ENCODE results near the gene GRM4.
"Not testable (repeated sequence)": the region's sequence is repeated elsewhere in the genome, so short reads cannot be mapped to it uniquely, and the experiment has no call there.

GRM4 gene

DNA sequence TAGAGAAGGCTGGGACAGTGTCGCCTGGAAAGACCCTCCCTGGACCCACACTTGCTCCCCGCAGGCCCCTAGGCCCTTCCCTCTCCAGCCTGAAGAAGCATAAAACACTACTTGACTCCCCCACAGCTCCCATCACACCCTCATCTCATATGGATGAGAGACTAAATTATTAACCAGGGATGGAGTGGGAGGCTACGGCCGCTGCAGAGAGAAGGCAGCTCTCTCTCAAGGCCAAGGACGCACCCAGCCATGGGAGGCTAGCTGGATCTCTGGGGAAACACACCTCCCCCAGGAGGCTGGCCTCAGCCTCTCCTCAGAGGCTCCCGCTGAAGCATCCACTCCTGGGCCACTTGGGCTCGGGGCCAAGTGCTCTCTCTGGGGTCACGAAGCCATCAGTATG, 102.5 kb downstream of the GRM4 start:
- DNase-seq = no peak
- Histone ChIP-seq H3K4me3 (ENCODE audit: low read length) (no peak overlapping the region), H2AFZ (ENCODE audit: low read length) (no peak overlapping the region), H3K36me3 (replicated peaks; ENCODE audit: insufficient read depth, low read length) (no peaks in the 10 kb centered on the region), H3K9ac (ENCODE audit: low read length) (no peak overlapping the region), H3K4me1 (ENCODE audit: low read length) (no peaks in the 10 kb centered on the region), H3K4me2 (ENCODE audit: low read depth, low read length) (no peak overlapping the region), H3F3A (ENCODE audit: insufficient read depth, low read length) (no peaks in the 10 kb centered on the region), H3K79me2 (ENCODE audit: low read length) (no peaks in the 10 kb centered on the region), H4K20me1 (ENCODE audit: insufficient read depth, low read length) (no peaks in the 10 kb centered on the region), H3K27me3 (replicated peaks; ENCODE audit: insufficient read depth, low read length) (peaks cover 50% of the 10 kb centered on the region), H3K27ac (ENCODE audit: low read length) (no peak overlapping the region), H3K9me2 (replicated peaks; ENCODE audit: insufficient read depth, low read length) (no peaks in the 10 kb centered on the region), H3K9me3 (replicated peaks; ENCODE audit: insufficient read depth, low read length) (no peaks in the 10 kb centered on the region)
- TF ChIP-seq EZH2phosphoT487 (IDR thresholded peaks at IDR 0.05; ENCODE audit: low read length) (no peak), EZH2 (optimal IDR thresholded peaks at IDR 0.05; ENCODE audit: low read depth, low read length) (no peak)
- TF ChIP-seq, protein P1, sequence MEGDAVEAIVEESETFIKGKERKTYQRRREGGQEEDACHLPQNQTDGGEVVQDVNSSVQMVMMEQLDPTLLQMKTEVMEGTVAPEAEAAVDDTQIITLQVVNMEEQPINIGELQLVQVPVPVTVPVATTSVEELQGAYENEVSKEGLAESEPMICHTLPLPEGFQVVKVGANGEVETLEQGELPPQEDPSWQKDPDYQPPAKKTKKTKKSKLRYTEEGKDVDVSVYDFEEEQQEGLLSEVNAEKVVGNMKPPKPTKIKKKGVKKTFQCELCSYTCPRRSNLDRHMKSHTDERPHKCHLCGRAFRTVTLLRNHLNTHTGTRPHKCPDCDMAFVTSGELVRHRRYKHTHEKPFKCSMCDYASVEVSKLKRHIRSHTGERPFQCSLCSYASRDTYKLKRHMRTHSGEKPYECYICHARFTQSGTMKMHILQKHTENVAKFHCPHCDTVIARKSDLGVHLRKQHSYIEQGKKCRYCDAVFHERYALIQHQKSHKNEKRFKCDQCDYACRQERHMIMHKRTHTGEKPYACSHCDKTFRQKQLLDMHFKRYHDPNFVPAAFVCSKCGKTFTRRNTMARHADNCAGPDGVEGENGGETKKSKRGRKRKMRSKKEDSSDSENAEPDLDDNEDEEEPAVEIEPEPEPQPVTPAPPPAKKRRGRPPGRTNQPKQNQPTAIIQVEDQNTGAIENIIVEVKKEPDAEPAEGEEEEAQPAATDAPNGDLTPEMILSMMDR (IDR thresholded peaks at IDR 0.05; ENCODE audit: low read length) = no peak

DNA sequence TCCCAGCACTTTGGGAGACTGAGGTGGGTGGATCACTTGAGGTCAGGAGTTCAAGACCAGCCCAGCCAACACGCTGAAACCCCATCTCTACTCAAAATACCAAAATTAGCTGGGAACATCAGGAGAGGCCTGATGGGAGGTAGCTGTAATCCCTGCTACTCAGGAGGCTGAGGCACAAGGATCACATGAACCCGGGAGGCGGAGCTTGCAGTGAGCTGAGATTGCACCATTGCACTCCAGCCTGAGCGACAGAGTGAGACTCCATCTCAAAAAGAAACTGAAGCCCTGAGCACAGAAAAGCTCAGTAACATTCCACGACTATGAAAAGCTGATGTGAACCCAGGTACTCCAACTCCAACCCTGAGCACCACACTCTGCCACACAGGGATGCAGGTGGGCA, 103.9 kb downstream of the GRM4 start:
- H3K9ac ChIP-seq (ENCODE audit: low read length); H3K27ac ChIP-seq (ENCODE audit: low read length); H3F3A ChIP-seq (ENCODE audit: insufficient read depth, low read length); H3K4me2 ChIP-seq (ENCODE audit: low read depth, low read length); H2AFZ ChIP-seq (ENCODE audit: low read length); H3K4me1 ChIP-seq (ENCODE audit: low read length); H4K20me1 ChIP-seq (ENCODE audit: insufficient read depth, low read length); H3K9me3 ChIP-seq (replicated peaks; ENCODE audit: insufficient read depth, low read length); DNase-seq; H3K9me2 ChIP-seq (replicated peaks; ENCODE audit: insufficient read depth, low read length); H3K79me2 ChIP-seq (ENCODE audit: low read length); H3K4me3 ChIP-seq (ENCODE audit: low read length); H3K36me3 ChIP-seq (replicated peaks; ENCODE audit: insufficient read depth, low read length): not testable (repeated sequence)
- H3K27me3 ChIP-seq (replicated peaks; ENCODE audit: insufficient read depth, low read length) = peaks cover 51% of the 10 kb centered on the region

DNA sequence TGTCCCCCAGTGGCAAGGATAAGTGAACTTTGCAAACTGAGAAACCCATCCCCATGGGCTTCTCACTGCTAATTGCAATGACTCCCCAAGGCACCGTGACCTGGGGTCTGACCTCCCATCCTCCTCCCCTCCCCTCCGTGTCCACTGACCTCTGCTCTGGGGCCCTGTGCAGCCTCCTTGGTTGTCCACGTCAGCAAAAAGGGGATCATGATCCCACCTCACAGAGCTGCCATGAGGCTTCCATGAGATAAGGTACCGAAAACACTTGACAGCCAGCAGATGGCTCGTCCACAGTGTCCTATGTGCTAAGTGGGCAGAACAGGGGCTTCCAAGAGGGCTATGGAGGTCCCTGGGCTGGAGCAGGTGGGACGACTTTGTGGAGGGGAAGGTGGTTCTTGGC, 104.5 kb downstream of the GRM4 start:
- Histone ChIP-seq H2AFZ (ENCODE audit: low read length) (no peak overlapping the region), H3K79me2 (ENCODE audit: low read length) (no peaks in the 10 kb centered on the region), H3K4me2 (ENCODE audit: low read depth, low read length) (no peak overlapping the region), H3K9me3 (replicated peaks; ENCODE audit: insufficient read depth, low read length) (no peaks in the 10 kb centered on the region), H3K27ac (ENCODE audit: low read length) (no peak overlapping the region), H3K36me3 (replicated peaks; ENCODE audit: insufficient read depth, low read length) (no peaks in the 10 kb centered on the region), H3F3A (ENCODE audit: insufficient read depth, low read length) (no peaks in the 10 kb centered on the region), H4K20me1 (ENCODE audit: insufficient read depth, low read length) (no peaks in the 10 kb centered on the region), H3K4me3 (ENCODE audit: low read length) (no peak overlapping the region), H3K27me3 (replicated peaks; ENCODE audit: insufficient read depth, low read length) (peaks cover 51% of the 10 kb centered on the region), H3K9me2 (replicated peaks; ENCODE audit: insufficient read depth, low read length) (no peaks in the 10 kb centered on the region), H3K4me1 (ENCODE audit: low read length) (no peaks in the 10 kb centered on the region), H3K9ac (ENCODE audit: low read length) (no peak overlapping the region)
- no peak for DNase-seq
- TF ChIP-seq EZH2 (optimal IDR thresholded peaks at IDR 0.05; ENCODE audit: low read depth, low read length) = no peak
- TF ChIP-seq, protein P1 (IDR thresholded peaks at IDR 0.05; ENCODE audit: low read length) = no peak
- TF ChIP-seq EZH2phosphoT487 (IDR thresholded peaks at IDR 0.05; ENCODE audit: low read length) = no peak

DNA sequence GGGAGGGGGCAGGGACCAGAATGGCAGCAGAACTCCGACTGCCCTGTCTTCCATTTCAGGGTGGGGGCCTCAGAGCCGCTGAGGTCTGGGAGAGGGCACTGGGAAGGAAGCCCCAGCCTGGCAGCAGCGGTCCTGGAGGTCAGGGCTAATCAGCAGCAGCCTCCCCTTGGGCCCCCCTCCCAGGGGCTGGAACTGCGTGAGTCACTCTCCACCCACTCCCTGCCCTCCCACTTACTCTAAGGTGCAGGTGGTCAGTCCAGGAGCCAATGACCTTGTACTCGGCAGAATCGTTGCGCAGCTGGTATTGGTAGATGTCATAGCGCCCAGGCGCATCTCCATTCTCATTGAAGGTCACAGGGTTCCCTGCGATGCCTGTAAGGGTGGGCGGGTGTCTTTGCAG, 105.9 kb downstream of the GRM4 start:
- DNase-seq = no peak
- no peak for TF ChIP-seq EZH2 (optimal IDR thresholded peaks at IDR 0.05; ENCODE audit: low read depth, low read length)
- TF ChIP-seq, protein P1 (IDR thresholded peaks at IDR 0.05; ENCODE audit: low read length) = no peak
- no peak for TF ChIP-seq EZH2phosphoT487 (IDR thresholded peaks at IDR 0.05; ENCODE audit: low read length)
- Histone ChIP-seq H3K27ac (ENCODE audit: low read length) (no peak overlapping the region), H2AFZ (ENCODE audit: low read length) (no peak overlapping the region), H3K9ac (ENCODE audit: low read length) (no peak overlapping the region), H4K20me1 (ENCODE audit: insufficient read depth, low read length) (no peaks in the 10 kb centered on the region), H3K27me3 (replicated peaks; ENCODE audit: insufficient read depth, low read length) (peaks cover 46% of the 10 kb centered on the region), H3K79me2 (ENCODE audit: low read length) (no peaks in the 10 kb centered on the region), H3F3A (ENCODE audit: insufficient read depth, low read length) (no peaks in the 10 kb centered on the region), H3K36me3 (replicated peaks; ENCODE audit: insufficient read depth, low read length) (no peaks in the 10 kb centered on the region), H3K4me3 (ENCODE audit: low read length) (no peak overlapping the region), H3K4me1 (ENCODE audit: low read length) (no peaks in the 10 kb centered on the region), H3K9me2 (replicated peaks; ENCODE audit: insufficient read depth, low read length) (no peaks in the 10 kb centered on the region), H3K4me2 (ENCODE audit: low read depth, low read length) (no peak overlapping the region), H3K9me3 (replicated peaks; ENCODE audit: insufficient read depth, low read length) (no peaks in the 10 kb centered on the region)
